GM21423 (cell line): ENCODE measurements around the gene BID.
A peak's percentile ranks its signal among the peaks of the same experiment; 100 is the strongest.
"Not testable (repeated sequence)": the region's sequence is repeated elsewhere in the genome, so short reads cannot be mapped to it uniquely, and the experiment has no call there.

Experiments used
- ATAC-seq: cut with Tn5 transposase; IDR thresholded peaks from one replicate; pipeline ENCODE4 v1.9.1; 2021; ENCODE audit warnings: mild to moderate bottlenecking, moderate library complexity; ENCODE audit not compliant: unreplicated experiment

Gene BID

DNA sequence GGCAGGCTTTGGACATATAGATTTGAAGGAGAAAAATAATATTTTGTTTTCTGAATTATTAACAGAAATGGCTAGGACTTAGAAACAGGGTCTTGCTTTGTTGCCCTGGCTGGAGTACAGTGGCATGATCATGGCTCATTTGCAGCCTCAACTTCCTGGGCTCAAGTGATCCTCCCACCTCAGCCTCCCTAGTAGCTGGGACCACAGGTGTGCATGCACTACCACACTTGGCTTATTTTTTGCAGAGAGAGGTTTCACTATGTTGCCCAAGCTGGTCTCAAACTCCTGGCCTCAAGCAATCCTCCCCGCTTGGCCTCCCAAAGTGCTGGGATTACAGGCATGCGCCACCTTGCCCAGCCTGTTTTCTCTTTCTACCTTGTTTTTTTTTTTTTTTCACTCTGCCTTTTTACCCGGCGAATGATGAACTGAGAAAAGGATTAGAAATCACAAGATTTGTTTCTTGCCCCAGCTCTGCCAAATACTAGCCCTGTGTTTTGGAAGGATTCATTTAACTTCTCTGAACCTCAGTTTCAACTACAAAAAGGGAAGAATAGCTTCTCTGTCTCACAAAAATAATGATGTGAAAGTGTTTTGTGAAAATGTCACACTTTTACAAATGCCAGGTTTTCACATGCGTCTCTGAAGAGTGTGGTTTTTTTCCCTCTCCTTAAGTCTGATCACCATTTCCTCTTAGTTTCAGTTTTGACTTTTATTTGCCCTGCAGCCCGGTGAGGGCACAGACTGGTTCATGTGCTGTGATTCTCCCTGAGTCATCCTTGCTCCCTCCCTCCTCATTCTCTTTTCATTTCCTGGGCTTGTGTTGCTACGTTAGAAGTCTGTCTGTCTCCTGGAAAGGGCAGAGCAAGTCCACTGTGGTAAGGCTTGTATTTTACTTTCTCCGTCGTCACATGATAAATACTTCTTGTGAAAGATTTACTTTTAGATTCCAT is 68.0 kb downstream of the BID start:
- peak; percentile 85 for ATAC-seq

DNA sequence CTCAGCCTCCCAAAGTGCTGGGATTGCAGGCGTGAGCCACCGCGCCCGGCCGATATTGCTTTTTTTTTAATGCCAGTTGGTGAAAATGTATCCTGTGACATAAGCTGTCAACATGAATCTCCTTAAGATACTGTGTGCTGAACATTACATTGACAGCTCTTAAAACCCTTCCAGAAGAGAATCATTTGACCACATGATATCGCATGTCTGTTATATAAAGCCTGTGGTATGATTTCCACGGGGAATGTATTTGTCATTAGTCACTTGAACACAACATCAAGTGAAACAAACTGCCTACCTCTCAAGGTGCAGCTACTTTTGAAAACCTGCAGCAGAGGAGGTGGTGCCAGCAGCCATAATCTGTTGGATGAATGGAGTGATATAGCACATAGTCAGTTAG is 68.7 kb downstream of the BID start:
- ATAC-seq, result no peak

DNA sequence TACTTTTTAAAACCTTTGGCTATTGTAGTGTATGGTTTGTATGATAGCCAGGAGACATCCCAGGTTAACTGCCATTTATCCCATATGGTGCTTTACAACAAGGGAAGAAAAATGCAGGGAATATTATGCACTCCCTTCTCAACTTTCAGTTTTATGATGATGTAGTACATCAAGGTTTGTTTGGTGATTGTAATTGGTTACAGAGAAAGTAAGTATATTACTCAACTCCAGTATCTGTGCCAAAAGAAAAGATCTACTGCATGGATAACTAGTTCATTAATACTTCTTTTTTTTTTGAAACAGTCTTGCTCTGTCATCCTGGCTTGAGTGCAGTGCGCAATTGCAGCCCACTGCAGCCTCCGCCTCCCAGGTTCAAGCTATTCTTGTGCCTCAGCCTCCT is 70.5 kb downstream of the BID start:
- no peak for ATAC-seq

DNA sequence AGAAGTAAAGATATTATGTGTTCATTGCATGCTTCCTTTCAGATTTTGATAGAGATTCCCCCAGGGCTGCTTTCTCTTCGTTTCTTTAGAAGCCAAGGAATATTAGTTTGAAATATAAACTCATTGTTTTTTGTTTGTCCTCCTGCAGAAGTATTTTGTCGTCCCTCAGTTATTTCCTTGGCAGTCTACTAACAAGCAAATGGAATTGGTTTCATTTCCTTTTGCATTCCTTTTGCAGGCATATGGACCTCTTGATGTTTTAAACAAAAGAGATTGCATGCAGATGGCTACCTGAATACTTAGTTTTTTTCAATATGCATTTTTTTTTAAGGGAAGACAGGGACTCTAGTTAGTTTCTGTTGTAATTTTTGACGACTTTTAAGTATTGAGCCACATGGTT is 73.5 kb downstream of the BID start:
- no peak for ATAC-seq

GRCh38 chr22:17699696-17700340 is 74.5 kb downstream of the BID start:
- no peak for ATAC-seq

GRCh38 chr22:17698948-17699347 is 75.3 kb downstream of the BID start:
- ATAC-seq, result no peak

- ATAC-seq, result not testable (repeated sequence)
These were observed 76.0 kb downstream of the BID start for GRCh38 chr22:17698276-17698675.

DNA sequence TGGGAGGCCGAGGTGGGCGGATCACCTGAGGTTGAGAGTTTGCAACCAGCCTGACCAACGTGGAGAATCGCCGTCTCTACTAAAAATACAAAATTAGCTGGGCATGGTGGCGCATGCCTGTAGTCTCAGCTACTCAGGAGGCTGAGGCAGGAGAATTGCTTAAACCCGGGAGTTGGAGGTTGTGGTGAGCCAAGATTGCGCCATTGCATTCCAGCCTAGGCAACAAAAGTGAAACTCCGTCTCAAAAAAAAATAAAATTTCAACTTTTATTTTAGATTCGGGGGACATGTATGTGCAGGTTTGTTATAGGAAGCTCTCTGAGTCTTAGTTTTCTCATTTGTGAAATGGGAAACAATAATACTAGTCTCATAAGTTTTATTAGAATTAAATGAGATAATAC is 77.1 kb downstream of the BID start:
- ATAC-seq, result not testable (repeated sequence)

DNA sequence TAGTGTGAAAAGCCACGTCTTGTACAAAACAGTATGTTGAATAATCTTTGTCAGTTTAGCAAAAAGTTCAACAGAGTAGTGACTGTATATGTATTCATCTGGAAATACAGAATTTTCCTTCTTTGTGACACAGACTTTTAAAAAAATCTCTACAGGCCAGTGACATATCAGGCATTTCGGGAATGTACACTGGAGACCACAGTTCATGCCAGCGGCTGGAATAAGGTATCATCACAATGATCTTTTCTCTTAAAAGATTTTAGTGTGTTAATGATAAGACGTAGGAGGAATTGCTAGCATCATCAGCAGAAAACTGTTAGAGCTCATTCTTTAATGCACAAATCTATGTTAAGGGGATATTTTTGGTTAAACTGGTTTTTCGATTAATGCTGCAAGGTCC is 78.3 kb downstream of the BID start:
- no peak for ATAC-seq

DNA sequence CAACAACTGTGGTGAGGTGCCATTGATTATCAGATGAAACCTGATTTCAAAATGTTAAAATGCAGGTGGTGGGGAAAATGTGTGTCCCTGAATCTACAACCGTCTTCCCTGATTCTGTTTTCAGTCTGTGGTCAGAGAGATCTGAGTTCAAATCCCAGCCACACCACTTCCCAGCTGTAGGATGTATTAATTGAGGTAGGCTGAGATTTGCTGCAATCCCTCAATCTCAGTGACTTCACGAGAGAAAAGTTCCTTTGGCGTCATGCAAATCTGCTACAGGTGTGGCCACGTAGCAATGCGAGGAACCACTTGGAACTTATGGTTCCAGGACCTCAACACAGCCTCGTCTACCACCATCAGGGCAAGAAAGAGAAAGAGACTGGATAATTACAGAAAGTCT is 79.5 kb downstream of the BID start:
- no peak for ATAC-seq

GRCh38 chr22:17694193-17694592 is 80.1 kb downstream of the BID start:
- ATAC-seq, result no peak

- ATAC-seq, result no peak
These were observed 81.4 kb downstream of the BID start for GRCh38 chr22:17692841-17693240.

DNA sequence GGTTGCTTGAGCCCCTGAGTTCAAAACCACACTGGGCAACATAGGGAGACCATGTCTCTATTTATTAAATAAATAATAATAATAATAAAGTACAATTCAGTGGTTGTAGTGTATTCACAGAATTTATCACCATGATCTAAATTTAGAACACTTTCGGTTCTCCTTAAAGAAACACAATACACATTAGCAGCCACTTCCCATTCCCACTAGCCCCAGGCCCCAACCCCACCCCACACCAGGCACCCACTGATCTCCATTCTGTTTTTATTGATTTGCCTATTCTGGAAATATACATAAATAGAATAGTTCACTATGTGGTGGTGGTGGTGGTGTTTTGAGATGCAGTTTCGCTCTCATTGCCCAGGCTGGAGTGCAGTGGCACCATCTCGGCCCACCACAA is 90.0 kb downstream of the BID start:
- no peak for ATAC-seq
